Cardiac muscle cell (in vitro differentiated cells and primary cell): ENCODE data around the gene ZFP37. TPM values are rescaled to one million over a fixed set of nuclear protein-coding genes. Genes with fewer than 3 reads are reported as not detected.
A peak's percentile ranks its signal among the peaks of the same experiment; 100 is the strongest.

Source experiments
- DNase-seq, 2 donors: peaks; one replicate each; pipeline versions ENCODE4 v3.0.0 to v3.0.0-alpha.2; 2010 to 2017; ENCODE audit warnings: low read depth in 1 of 2, low spot score in 1 of 2
- H3K27ac ChIP-seq: fragments of 200-600 bp; sonication (generic); 2 replicates; pipeline ENCODE4 v1.5.1; 2016
- H3K27me3 ChIP-seq: fragments of 200-600 bp; sonication (generic); 2 replicates; pipeline ENCODE4 v1.6.0; 2016; ENCODE audit warnings: control low read depth
- H3K36me3 ChIP-seq: fragments of 200-600 bp; sonication (generic); 2 replicates; pipeline ENCODE4 v1.5.1; 2016; ENCODE audit warnings: control low read depth
- H3K4me1 ChIP-seq: fragments of 200-600 bp; sonication (generic); 2 replicates; pipeline ENCODE4 v1.8.1; 2017; ENCODE audit warnings: low read depth, mild to moderate bottlenecking, mixed run types
- H3K4me3 ChIP-seq: fragments of 200-600 bp; sonication (generic); 2 replicates; pipeline ENCODE4 v1.5.1; 2016; ENCODE audit warnings: mild to moderate bottlenecking
- H3K9me3 ChIP-seq: fragments of 200-600 bp; sonication (generic); 2 replicates; pipeline ENCODE4 v1.5.1; 2017; ENCODE audit warnings: low read depth, mild to moderate bottlenecking, control low read depth
- CTCF ChIP-seq: IDR thresholded peaks from 2 replicates; pipeline ENCODE4 v1.5.1; 2012; ENCODE audit warnings: low read depth, mild to moderate bottlenecking, low read length
- polyA plus RNA-seq: library from polyadenylated mRNA; unstranded; fragments of >200 nt; fragmentation: Nextera tagmentation; extraction: Ambion mirVana; gene quantifications from 2 replicates; pipeline ENCODE4 v1.2.1, GENCODE V29; 2016
- total RNA-seq: library from RNA; depleted of rRNA; stranded (reverse); fragments of >200 nt; gene quantifications from 2 replicates; pipeline ENCODE4 v1.2.3, GENCODE V29; 2016

The ZFP37 gene
- total and polyA plus RNA-seq, 2 experiments from 2014 or later: 2.2 to 3.8 TPM

GRCh38 chr9:113011911-113012381, 44.6 kb downstream of the ZFP37 start, which contains the start of gene ZNF883:
Gene ZNF883, minus strand, starts transcription at chr9:113012192.
- Histone ChIP-seq H3K9me3 (no peaks in the 10 kb centered on the region), H3K27ac (no peak within 1 kb of the TSS), H3K36me3 (no peaks in the 10 kb centered on the region), H3K4me1 (no peaks in the 10 kb centered on the region), H3K27me3 (no peaks in the 10 kb centered on the region), H3K4me3 (peak within 1 kb of the TSS; percentile 42)
- peak; percentile 33 for TF ChIP-seq CTCF
- DNase-seq: peak; percentile 76 to 86

GRCh38 chr9:113005777-113006176, 50.7 kb downstream of the ZFP37 start:
- Histone ChIP-seq H3K27ac (no peak overlapping the region), H3K4me1 (no peaks in the 10 kb centered on the region), H3K4me3 (no peak overlapping the region), H3K27me3 (no peaks in the 10 kb centered on the region), H3K9me3 (no peaks in the 10 kb centered on the region), H3K36me3 (no peaks in the 10 kb centered on the region)
- DNase-seq: no peak
- no peak for TF ChIP-seq CTCF

- H3K27me3 ChIP-seq: no peaks in the 10 kb centered on the region
- peaks cover 10% of the 10 kb centered on the region for H3K36me3 ChIP-seq
- no peak overlapping the region for H3K4me3 ChIP-seq
- H3K27ac ChIP-seq: no peak overlapping the region
- peaks cover 8% of the 10 kb centered on the region for H3K9me3 ChIP-seq
- DNase-seq: no peak
- H3K4me1 ChIP-seq: no peaks in the 10 kb centered on the region
- no peak for TF ChIP-seq CTCF
Observed at GRCh38 chr9:112997236-112997941, 59.1 kb downstream of the ZFP37 start.

Other genes starting within 250 kb of the ZFP37 start
- not detected in 2 replicates for gene SLC46A2, start 165.8 kb downstream of the ZFP37 start, total RNA-seq
- 0.10 TPM in 1 of 2 replicates, not detected in the other for gene SLC46A2, start 165.8 kb downstream of the ZFP37 start, polyA plus RNA-seq
- gene ZNF883, start 44.5 kb downstream of the ZFP37 start, total RNA-seq: 3.9 and 5.3 TPM in 2 replicates
- 10.7 and 13.5 TPM in 2 replicates for gene ZNF883, start 44.5 kb downstream of the ZFP37 start, polyA plus RNA-seq
- 2.7 and 4.6 TPM in 2 replicates for gene SLC31A2, start 94.3 kb upstream of the ZFP37 start, total RNA-seq
- gene SLC31A2, start 94.3 kb upstream of the ZFP37 start, polyA plus RNA-seq: 2.9 and 4.1 TPM in 2 replicates
- gene FKBP15, start 164.6 kb upstream of the ZFP37 start, total RNA-seq: 17.6 and 20.6 TPM in 2 replicates
- gene FKBP15, start 164.6 kb upstream of the ZFP37 start, polyA plus RNA-seq: 10.9 and 15.7 TPM in 2 replicates
- 19.7 and 26.6 TPM in 2 replicates for gene SLC31A1, start 164.8 kb upstream of the ZFP37 start, total RNA-seq
- 27.8 and 32.6 TPM in 2 replicates for gene SLC31A1, start 164.8 kb upstream of the ZFP37 start, polyA plus RNA-seq
- 29.7 and 33.9 TPM in 2 replicates for gene CDC26, start 218.8 kb upstream of the ZFP37 start, total RNA-seq
- gene CDC26, start 218.8 kb upstream of the ZFP37 start, polyA plus RNA-seq: 50.0 and 60.7 TPM in 2 replicates
- 20.6 and 21.1 TPM in 2 replicates for gene PRPF4, start 218.9 kb upstream of the ZFP37 start, total RNA-seq
- gene PRPF4, start 218.9 kb upstream of the ZFP37 start, polyA plus RNA-seq: 26.7 and 30.6 TPM in 2 replicates
- gene RNF183, start 246.7 kb upstream of the ZFP37 start, total RNA-seq: 0.06 and 0.53 TPM in 2 replicates
- 0.40 and 0.49 TPM in 2 replicates for gene RNF183, start 246.7 kb upstream of the ZFP37 start, polyA plus RNA-seq